AML-193 (cell line): ENCODE results near the gene INAVA.
"Not testable (repeated sequence)": the region's sequence is repeated elsewhere in the genome, so short reads cannot be mapped to it uniquely, and the experiment has no call there.

ENCODE experiments used
- DNase-seq, 2 experiments: peaks; one replicate each; lab custom pipeline; 2025; lab: John Stamatoyannopoulos, UW

Gene INAVA

DNA sequence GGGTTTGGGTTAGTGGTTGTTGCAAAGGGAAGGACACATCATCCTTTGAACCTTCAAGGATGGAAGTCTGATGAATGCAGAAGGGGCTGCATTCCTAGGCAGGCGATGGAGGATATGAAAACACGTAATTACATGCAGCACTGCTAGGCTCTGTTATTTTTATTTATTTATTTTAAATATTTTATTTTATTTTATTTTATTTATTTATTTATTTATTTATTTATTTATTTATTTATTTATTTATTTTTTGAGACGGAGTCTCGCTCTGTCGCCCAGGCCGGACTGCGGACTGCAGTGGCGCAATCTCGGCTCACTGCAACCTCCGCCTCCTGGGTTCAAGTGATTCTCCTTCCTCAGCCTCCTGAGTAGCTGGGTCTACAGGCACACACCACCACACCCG lies 69.2 kb downstream of the INAVA start:
- DNase-seq = not testable (repeated sequence)
